Vagina (tissue), 2 donors: Measurements from ENCODE around the gene NSUN6. TPM values are rescaled to one million over a fixed set of nuclear protein-coding genes. Genes with fewer than 3 reads are reported as not detected.

Source experiments
- DNase-seq, 2 donors: peaks; one replicate each; pipeline ENCODE4 v3.0.0-alpha.2; 2017; ENCODE audit errors: extremely low spot score in 2 of 2
- H3K27ac ChIP-seq: fragments of 200-600 bp; sonication (generic); one replicate; pipeline ENCODE4 v1.5.1; 2019
- H3K27me3 ChIP-seq: fragments of 200-600 bp; sonication (generic); one replicate; pipeline ENCODE4 v1.5.1; 2019
- H3K36me3 ChIP-seq, 2 donors: fragments of 200-600 bp; sonication (generic); one replicate each; pipeline ENCODE4 v1.5.1; 2017 to 2019
- H3K4me1 ChIP-seq: fragments of 200-600 bp; sonication (generic); one replicate; pipeline ENCODE4 v1.5.1; 2019
- H3K4me3 ChIP-seq, 2 donors: fragments of 200-600 bp; sonication (generic); 1 replicate in 1 of 2; 2 replicates in 1 of 2; pipeline ENCODE4 v1.5.1; 2016 to 2019
- H3K9me3 ChIP-seq: fragments of 200-600 bp; sonication (generic); one replicate; pipeline ENCODE4 v1.5.1; 2019
- CTCF ChIP-seq, 3 experiments: fragments of 450-650 bp in 2 of 3; fragments of 200-600 bp in 1 of 3; sonication (generic) in 1 of 3; IDR thresholded peaks; one replicate each; pipeline ENCODE4 v1.5.1; 2017 to 2019; ENCODE audit warnings: antibody characterized with exemption in 3 of 3, mild to moderate bottlenecking in 2 of 3, moderate library complexity in 2 of 3
- POLR2A ChIP-seq, 2 donors: fragments of 450-650 bp; IDR thresholded peaks; one replicate each; pipeline ENCODE4 v1.6.1; 2017; ENCODE audit warnings: antibody characterized with exemption in 2 of 2, mild to moderate bottlenecking in 2 of 2, moderate library complexity in 2 of 2
- POLR2AphosphoS5 ChIP-seq, 2 donors: sonication (generic); formaldehyde crosslinking; IDR thresholded peaks; one replicate each; pipeline ENCODE4 v1.9.0; 2017; ENCODE audit warnings: antibody characterized with exemption in 2 of 2, mild to moderate bottlenecking in 2 of 2, low read depth in 1 of 2; ENCODE audit not compliant: insufficient read depth in 1 of 2
- intact Hi-C: fragments of 100-400 bp; cut with DNase I; formaldehyde crosslinking; loops from one replicate; pipeline ENCODE4 v1.15.1; 2023
- total RNA-seq: library from RNA; depleted of rRNA; stranded (reverse); fragments of >200 nt; gene quantifications from one replicate; pipeline ENCODE4 v1.2.3, GENCODE V29; 2016

NSUN6 gene
- total RNA-seq, 1 donor from 2014 or later = 11.5 TPM

DNA sequence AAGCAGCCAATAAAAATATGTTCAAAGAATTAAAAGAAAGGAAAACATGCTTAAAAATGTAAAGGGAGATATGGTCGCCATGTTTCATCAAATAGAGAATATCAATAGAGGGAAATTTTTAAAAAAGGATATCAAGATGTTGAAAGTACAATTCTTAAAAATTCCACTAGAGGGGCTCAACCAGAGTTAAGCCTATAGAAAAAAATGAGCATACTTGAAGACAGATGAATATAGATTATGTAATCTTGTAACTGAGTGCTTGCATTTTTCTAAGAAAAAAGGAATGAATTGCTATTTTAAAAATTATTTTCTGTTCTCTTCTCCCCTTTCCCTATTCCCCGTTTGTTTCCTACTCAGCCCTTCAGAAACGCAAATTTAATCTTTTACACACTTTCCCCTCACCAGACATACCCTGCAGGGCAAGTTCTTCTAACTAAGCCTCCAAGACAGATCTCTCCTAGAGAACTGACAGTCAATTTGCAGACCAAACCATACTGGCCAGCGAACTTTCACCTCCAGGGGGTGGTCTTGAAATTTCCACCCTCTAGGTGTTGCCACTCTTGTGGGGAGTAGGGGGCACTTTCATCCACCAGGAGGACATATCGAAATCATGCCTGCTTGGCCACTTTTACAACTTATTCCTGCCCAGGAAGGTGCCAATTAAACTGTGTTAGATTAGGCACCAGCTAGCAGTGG is 67.7 kb downstream of the NSUN6 start:
- no peaks in the 10 kb centered on the region for H3K27me3 ChIP-seq
- no peak overlapping the region for H3K4me3 ChIP-seq
- intact Hi-C loops = no loop called here
- no peak overlapping the region for H3K27ac ChIP-seq
- peaks cover 0 to 12% of the 10 kb centered on the region in 2 donors for H3K36me3 ChIP-seq
- H3K4me1 ChIP-seq = no peaks in the 10 kb centered on the region
- no peaks in the 10 kb centered on the region for H3K9me3 ChIP-seq
- DNase-seq = no peak
- TF ChIP-seq POLR2AphosphoS5 (IDR thresholded peaks at IDR 0.05; ENCODE audit: insufficient read depth in 1 of 2, low read depth in 1 of 2) (no peak), CTCF (IDR thresholded peaks at IDR 0.05) (no peak), POLR2A (IDR thresholded peaks at IDR 0.05) (no peak)

DNA sequence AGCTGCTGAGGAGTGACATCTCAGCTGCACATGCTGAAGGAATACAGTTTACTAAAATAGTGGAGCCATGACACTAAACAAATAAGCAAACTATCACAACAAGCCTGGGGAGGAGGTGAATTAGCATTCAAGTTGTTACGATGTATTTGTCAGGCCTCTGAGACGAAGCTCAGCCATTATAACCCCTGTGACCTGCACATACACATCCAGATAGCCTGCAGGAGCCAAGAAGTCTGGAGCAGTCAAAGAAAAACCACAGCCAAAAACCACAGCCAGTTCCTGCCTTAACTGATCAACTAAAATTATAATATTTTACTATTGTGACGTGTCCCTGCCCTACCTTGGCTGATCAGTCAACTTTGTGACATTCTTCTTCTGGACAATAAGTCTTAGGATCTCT is 68.6 kb downstream of the NSUN6 start:
- Histone ChIP-seq H3K9me3 (no peaks in the 10 kb centered on the region), H3K4me1 (no peaks in the 10 kb centered on the region), H3K4me3 (no peak overlapping the region)

DNA sequence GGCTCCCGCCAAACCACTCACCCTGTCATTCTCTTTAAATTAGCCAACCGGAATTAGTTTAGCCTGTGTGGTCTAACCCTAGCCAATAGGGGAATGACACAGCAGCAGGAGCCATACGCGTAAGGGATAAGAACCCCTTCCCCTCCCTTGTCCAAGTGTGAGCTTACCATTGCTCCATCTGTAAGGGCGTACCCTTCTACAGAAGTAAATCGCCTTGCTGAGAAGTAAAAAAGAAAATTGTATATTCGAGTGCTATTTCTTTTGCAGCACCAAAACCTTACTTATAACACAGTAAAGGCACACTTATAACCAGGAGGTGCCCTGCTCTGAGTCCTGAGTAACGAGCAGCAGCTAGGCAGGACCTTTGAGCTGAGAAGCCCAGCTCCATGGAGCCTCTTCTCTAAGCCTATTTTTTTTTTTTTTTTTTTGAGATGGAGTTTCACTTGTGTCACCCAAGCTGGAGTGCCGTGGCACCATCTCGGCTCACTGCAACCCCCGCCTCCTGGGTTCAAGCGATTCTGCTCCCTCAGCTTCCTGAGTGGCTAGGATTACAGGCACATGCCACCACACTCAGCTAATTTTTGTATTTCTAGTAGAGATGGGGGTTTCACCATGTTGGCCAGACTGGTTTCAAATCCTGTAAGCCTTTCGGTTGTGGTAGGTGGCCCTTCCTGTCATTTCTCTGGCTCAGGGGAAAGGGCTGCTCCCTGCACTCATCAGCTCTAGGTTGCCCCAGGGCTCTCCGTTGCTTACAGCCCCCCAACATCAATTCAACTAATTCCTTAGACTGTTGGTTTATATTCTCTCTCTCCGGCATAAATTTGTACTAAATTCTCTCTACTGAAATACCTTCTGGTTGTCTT is 73.3 kb downstream of the NSUN6 start:
- TF ChIP-seq CTCF (IDR thresholded peaks at IDR 0.05) = no peak
- TF ChIP-seq POLR2A (IDR thresholded peaks at IDR 0.05) = no peak
- TF ChIP-seq POLR2AphosphoS5 (IDR thresholded peaks at IDR 0.05; ENCODE audit: insufficient read depth in 1 of 2, low read depth in 1 of 2) = no peak
- intact Hi-C loops = no loop called here
- H3K36me3 ChIP-seq = peaks cover 0 to 6% of the 10 kb centered on the region in 2 donors
- H3K27ac ChIP-seq = no peak overlapping the region
- no peak for DNase-seq
- H3K4me1 ChIP-seq = no peaks in the 10 kb centered on the region
- no peaks in the 10 kb centered on the region for H3K27me3 ChIP-seq
- no peak overlapping the region for H3K4me3 ChIP-seq
- H3K9me3 ChIP-seq = no peaks in the 10 kb centered on the region

More for the DNA sequence above, 68.6 kb downstream of the NSUN6 start:
- DNase-seq = no peak
- TF ChIP-seq POLR2AphosphoS5 (IDR thresholded peaks at IDR 0.05; ENCODE audit: insufficient read depth in 1 of 2, low read depth in 1 of 2) = no peak
- H3K27me3 ChIP-seq = no peaks in the 10 kb centered on the region
- peaks cover 0 to 8% of the 10 kb centered on the region in 2 donors for H3K36me3 ChIP-seq
- no peak overlapping the region for H3K27ac ChIP-seq
- intact Hi-C loops = no loop called here

- no peak overlapping the region for H3K4me3 ChIP-seq
- DNase-seq = no peak
- H3K4me1 ChIP-seq = no peaks in the 10 kb centered on the region
- intact Hi-C loops = no loop called here
- H3K27me3 ChIP-seq = no peaks in the 10 kb centered on the region
- no peaks in the 10 kb centered on the region for H3K9me3 ChIP-seq
- TF ChIP-seq CTCF (IDR thresholded peaks at IDR 0.05) = no peak
- no peak for TF ChIP-seq POLR2AphosphoS5 (IDR thresholded peaks at IDR 0.05; ENCODE audit: insufficient read depth in 1 of 2, low read depth in 1 of 2)
- no peak for TF ChIP-seq POLR2A (IDR thresholded peaks at IDR 0.05)
- H3K36me3 ChIP-seq = peaks cover 0 to 6% of the 10 kb centered on the region in 2 donors
- H3K27ac ChIP-seq = no peak overlapping the region
Measured at GRCh38 chr10:18576586-18576985, 74.8 kb downstream of the NSUN6 start.

GRCh38 chr10:18572959-18573561 is 78.3 kb downstream of the NSUN6 start:
- DNase-seq = no peak
- intact Hi-C loops = no loop called here
- Histone ChIP-seq H3K27me3 (no peaks in the 10 kb centered on the region), H3K27ac (no peak overlapping the region), H3K4me1 (no peaks in the 10 kb centered on the region), H3K4me3 (no peak overlapping the region), H3K9me3 (no peaks in the 10 kb centered on the region), H3K36me3 (peaks cover 0 to 6% of the 10 kb centered on the region in 2 donors)
- TF ChIP-seq POLR2A (IDR thresholded peaks at IDR 0.05) (no peak), CTCF (IDR thresholded peaks at IDR 0.05) (no peak), POLR2AphosphoS5 (IDR thresholded peaks at IDR 0.05; ENCODE audit: insufficient read depth in 1 of 2, low read depth in 1 of 2) (no peak)
